SK-N-SH treated with all-trans-retinoic acid at 6 μM for 48 hours (cell line): ENCODE data around the gene PCDHGA3.

Experiments used
- ATAC-seq: fragments of 200-7000 bp; cut with Tn5 transposase; 3 replicates; pipeline ENCODE4 v1.9.1; 2020; ENCODE audit warnings: mild to moderate bottlenecking, moderate library complexity
- ARNTL ChIP-seq: fragments of 450-650 bp; formaldehyde crosslinking; IDR thresholded peaks from 2 replicates; pipeline ENCODE4 v1.5.0; 2020; ENCODE audit warnings: low read depth, mild to moderate bottlenecking, moderate library complexity, borderline replicate concordance
- BACH2 ChIP-seq: fragments of 250-450 bp; sonication (Bioruptor Pico); IDR thresholded peaks from 2 replicates; pipeline ENCODE4 v1.9.0; 2021; ENCODE audit warnings: mild to moderate bottlenecking, borderline replicate concordance
- CREB5 ChIP-seq: fragments of 250-450 bp; sonication (Bioruptor Pico); IDR thresholded peaks from 2 replicates; pipeline ENCODE4 v1.5.1; 2020; ENCODE audit warnings: low read depth, mild to moderate bottlenecking, moderate library complexity
- CSDC2 ChIP-seq: fragments of 250-450 bp; sonication (Bioruptor Pico); IDR thresholded peaks from 2 replicates; pipeline ENCODE4 v1.5.0; 2020; ENCODE audit warnings: mild to moderate bottlenecking, moderate library complexity
- ESRRG ChIP-seq: fragments of 250-450 bp; sonication (Bioruptor Pico); IDR thresholded peaks from 2 replicates; pipeline ENCODE4 v1.6.1; 2021; ENCODE audit warnings: mild to moderate bottlenecking
- GLIS3 ChIP-seq: fragments of 250-450 bp; sonication (Bioruptor Pico); IDR thresholded peaks from 2 replicates; pipeline ENCODE4 v1.5.0; 2020; ENCODE audit warnings: mild to moderate bottlenecking, moderate library complexity
- ISL1 ChIP-seq: fragments of 250-450 bp; sonication (Bioruptor Pico); IDR thresholded peaks from 2 replicates; pipeline ENCODE4 v2.1.2; 2022; ENCODE audit warnings: mild to moderate bottlenecking, moderate library complexity
- OSR1 ChIP-seq: fragments of 250-450 bp; sonication (Bioruptor Pico); IDR thresholded peaks from 2 replicates; pipeline ENCODE4 v1.8.0; 2022; ENCODE audit warnings: moderate library complexity, mild to moderate bottlenecking, inconsistent platforms
- POU6F1 ChIP-seq: fragments of 250-450 bp; sonication (Bioruptor Pico); IDR thresholded peaks from 2 replicates; pipeline ENCODE4 v1.8.0; 2021; ENCODE audit warnings: low read depth, mild to moderate bottlenecking, moderate library complexity, borderline replicate concordance
- PPARA ChIP-seq: fragments of 250-450 bp; sonication (Bioruptor Pico); IDR thresholded peaks from 2 replicates; pipeline ENCODE4 v1.5.0; 2020; ENCODE audit warnings: mild to moderate bottlenecking, borderline replicate concordance
- RARB ChIP-seq: fragments of 250-450 bp; sonication (Bioruptor Pico); IDR thresholded peaks from 2 replicates; pipeline ENCODE4 v1.8.0; 2021; ENCODE audit warnings: mild to moderate bottlenecking, moderate library complexity
- TCF4 ChIP-seq: fragments of 250-450 bp; sonication (Bioruptor Pico); IDR thresholded peaks from 2 replicates; pipeline ENCODE4 v1.8.0; 2021; ENCODE audit warnings: mild to moderate bottlenecking, moderate library complexity, borderline replicate concordance
- TOX ChIP-seq: fragments of 250-450 bp; sonication (Bioruptor Pico); IDR thresholded peaks from 2 replicates; pipeline ENCODE4 v1.8.0; 2021; ENCODE audit warnings: mild to moderate bottlenecking, moderate library complexity, borderline replicate concordance
- ZC3H10 ChIP-seq: fragments of 250-450 bp; sonication (Bioruptor Pico); IDR thresholded peaks from 2 replicates; pipeline ENCODE4 v1.5.1; 2021; ENCODE audit warnings: mild to moderate bottlenecking, moderate library complexity
- ZFP3 ChIP-seq: fragments of 250-450 bp; sonication (Bioruptor Pico); IDR thresholded peaks from 2 replicates; pipeline ENCODE4 v1.5.0; 2020; ENCODE audit warnings: mild to moderate bottlenecking, moderate library complexity
- ZFP30 ChIP-seq: fragments of 450-650 bp; formaldehyde crosslinking; IDR thresholded peaks from 2 replicates; pipeline ENCODE4 v1.5.0; 2022; ENCODE audit warnings: mild to moderate bottlenecking, moderate library complexity
- ZNF565 ChIP-seq: fragments of 450-650 bp; formaldehyde crosslinking; conservative IDR thresholded peaks from 2 replicates; pipeline ENCODE4 v1.5.0; 2020; ENCODE audit warnings: low read depth, mild to moderate bottlenecking, moderate library complexity
- ZNF70 ChIP-seq: fragments of 450-650 bp; formaldehyde crosslinking; IDR thresholded peaks from 2 replicates; pipeline ENCODE4 v1.5.0; 2020; ENCODE audit warnings: mild to moderate bottlenecking, moderate library complexity
- ZNF8 ChIP-seq: fragments of 450-650 bp; formaldehyde crosslinking; IDR thresholded peaks from 2 replicates; pipeline ENCODE4 v1.5.0; 2020; ENCODE audit warnings: mild to moderate bottlenecking, moderate library complexity
- TF ChIP-seq, protein P1 (sequence below): fragments of 250-450 bp; sonication (Bioruptor Pico); IDR thresholded peaks from 2 replicates; pipeline ENCODE4 v1.5.1; 2021; ENCODE audit warnings: mild to moderate bottlenecking, moderate library complexity
- TF ChIP-seq, protein P2 (sequence below): fragments of 250-450 bp; sonication (Bioruptor Pico); IDR thresholded peaks from 2 replicates; pipeline ENCODE4 v1.8.0; 2020; ENCODE audit warnings: mild to moderate bottlenecking, moderate library complexity, borderline replicate concordance

PCDHGA3 gene

DNA sequence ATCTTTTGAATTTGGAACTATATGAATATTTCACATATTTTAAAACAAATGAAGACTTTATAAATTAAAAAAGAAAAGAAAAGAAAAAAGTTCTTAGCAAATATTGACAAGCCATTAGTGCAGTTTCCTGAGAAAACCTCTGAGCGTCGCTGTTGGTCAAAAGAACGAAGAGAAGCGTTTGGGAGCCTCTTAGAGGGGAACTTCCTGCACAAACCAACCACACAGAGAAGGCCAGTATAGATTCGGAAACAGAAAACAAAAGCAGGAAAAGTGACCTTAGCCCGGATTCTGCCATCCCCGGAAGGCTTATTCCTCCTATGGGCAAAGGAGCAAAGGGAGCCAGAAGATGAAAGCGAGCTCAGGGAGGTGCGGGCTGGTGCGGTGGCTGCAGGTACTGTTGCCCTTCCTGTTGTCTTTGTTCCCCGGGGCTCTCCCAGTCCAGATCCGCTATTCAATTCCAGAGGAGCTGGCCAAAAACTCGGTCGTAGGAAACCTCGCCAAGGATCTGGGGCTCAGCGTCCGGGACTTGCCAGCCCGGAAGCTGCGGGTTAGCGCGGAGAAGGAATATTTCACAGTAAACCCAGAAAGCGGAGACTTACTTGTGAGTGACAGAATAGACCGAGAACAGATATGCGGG is 16.3 kb downstream of the PCDHGA3 start, which contains the start of gene PCDHGB2:
Gene PCDHGB2, plus strand, starts transcription at position 205 of the 637 bp plus-strand sequence. Its CDS starts 142 bp downstream, at position 347.
- TF ChIP-seq CSDC2 (CRISPR knock-in tag) (no peak), OSR1 (CRISPR knock-in tag) (no peak), TOX (CRISPR knock-in tag) (no peak), POU6F1 (CRISPR knock-in tag) (no peak), GLIS3 (CRISPR knock-in tag) (no peak), ESRRG (CRISPR knock-in tag) (no peak), PPARA (no peak), ZNF565 (CRISPR knock-in tag) (no peak), CREB5 (CRISPR knock-in tag) (no peak), BACH2 (CRISPR knock-in tag) (no peak), ZFP30 (CRISPR knock-in tag) (no peak), ZC3H10 (CRISPR knock-in tag) (no peak), ZNF70 (no peak), TCF4 (no peak), RARB (CRISPR knock-in tag) (no peak), ARNTL (CRISPR knock-in tag) (no peak), ISL1 (CRISPR knock-in tag) (no peak)
- TF ChIP-seq, protein P1, sequence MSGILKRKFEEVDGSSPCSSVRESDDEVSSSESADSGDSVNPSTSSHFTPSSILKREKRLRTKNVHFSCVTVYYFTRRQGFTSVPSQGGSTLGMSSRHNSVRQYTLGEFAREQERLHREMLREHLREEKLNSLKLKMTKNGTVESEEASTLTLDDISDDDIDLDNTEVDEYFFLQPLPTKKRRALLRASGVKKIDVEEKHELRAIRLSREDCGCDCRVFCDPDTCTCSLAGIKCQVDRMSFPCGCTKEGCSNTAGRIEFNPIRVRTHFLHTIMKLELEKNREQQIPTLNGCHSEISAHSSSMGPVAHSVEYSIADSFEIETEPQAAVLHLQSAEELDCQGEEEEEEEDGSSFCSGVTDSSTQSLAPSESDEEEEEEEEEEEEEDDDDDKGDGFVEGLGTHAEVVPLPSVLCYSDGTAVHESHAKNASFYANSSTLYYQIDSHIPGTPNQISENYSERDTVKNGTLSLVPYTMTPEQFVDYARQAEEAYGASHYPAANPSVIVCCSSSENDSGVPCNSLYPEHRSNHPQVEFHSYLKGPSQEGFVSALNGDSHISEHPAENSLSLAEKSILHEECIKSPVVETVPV (CRISPR knock-in tag): no peak
- TF ChIP-seq, protein P2, sequence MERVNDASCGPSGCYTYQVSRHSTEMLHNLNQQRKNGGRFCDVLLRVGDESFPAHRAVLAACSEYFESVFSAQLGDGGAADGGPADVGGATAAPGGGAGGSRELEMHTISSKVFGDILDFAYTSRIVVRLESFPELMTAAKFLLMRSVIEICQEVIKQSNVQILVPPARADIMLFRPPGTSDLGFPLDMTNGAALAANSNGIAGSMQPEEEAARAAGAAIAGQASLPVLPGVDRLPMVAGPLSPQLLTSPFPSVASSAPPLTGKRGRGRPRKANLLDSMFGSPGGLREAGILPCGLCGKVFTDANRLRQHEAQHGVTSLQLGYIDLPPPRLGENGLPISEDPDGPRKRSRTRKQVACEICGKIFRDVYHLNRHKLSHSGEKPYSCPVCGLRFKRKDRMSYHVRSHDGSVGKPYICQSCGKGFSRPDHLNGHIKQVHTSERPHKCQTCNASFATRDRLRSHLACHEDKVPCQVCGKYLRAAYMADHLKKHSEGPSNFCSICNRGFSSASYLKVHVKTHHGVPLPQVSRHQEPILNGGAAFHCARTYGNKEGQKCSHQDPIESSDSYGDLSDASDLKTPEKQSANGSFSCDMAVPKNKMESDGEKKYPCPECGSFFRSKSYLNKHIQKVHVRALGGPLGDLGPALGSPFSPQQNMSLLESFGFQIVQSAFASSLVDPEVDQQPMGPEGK (CRISPR knock-in tag): no peak
- TF ChIP-seq, all 23 proteins: peak for 0
- ATAC-seq: peak; percentile 58

DNA sequence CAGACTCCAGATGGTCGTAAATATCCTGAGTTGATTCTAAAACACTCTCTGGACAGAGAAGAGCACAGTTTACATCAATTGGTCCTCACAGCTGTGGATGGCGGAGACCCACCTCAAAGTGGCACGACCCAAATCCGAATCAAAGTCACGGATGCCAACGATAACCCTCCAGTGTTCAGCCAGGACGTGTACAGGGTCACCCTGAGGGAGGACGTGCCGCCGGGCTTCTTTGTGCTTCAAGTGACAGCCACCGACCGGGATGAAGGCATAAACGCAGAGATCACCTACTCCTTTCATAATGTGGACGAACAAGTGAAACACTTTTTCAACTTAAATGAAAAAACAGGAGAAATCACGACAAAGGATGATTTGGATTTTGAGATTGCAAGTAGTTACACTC is 17.1 kb downstream of the PCDHGA3 start:
- TF ChIP-seq ZFP30 (CRISPR knock-in tag) (no peak), ZNF8 (CRISPR knock-in tag) (no peak)
- no peak for ATAC-seq

DNA sequence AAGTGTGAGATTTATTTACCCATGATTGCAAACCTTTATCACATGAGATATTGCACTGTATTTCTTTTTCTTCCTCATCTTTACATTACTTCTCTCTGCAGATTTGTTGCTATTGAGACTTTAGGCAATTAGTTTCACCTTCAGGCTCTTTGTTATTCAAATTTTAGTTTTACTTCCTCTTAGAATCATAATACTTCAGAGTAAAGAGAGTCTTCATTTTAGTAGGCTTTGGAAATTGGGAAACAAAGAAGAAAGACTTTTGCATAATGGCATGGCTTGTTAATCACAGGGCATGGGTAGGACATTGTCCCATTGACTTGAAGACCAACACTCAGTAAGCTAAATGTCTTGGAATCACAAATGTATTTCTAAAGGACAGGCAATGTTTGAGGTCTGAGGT is 19.1 kb downstream of the PCDHGA3 start:
- no peak for ATAC-seq
- TF ChIP-seq RARB (CRISPR knock-in tag) (no peak), CREB5 (CRISPR knock-in tag) (no peak), ZFP30 (CRISPR knock-in tag) (no peak), ZFP3 (CRISPR knock-in tag) (no peak), ESRRG (CRISPR knock-in tag) (no peak), GLIS3 (CRISPR knock-in tag) (no peak), ARNTL (CRISPR knock-in tag) (no peak), ZNF8 (CRISPR knock-in tag) (no peak), ZC3H10 (CRISPR knock-in tag) (no peak), PPARA (no peak), POU6F1 (CRISPR knock-in tag) (no peak), ZNF565 (CRISPR knock-in tag) (no peak), TCF4 (no peak), TOX (CRISPR knock-in tag) (no peak), ISL1 (CRISPR knock-in tag) (no peak), OSR1 (CRISPR knock-in tag) (no peak), BACH2 (CRISPR knock-in tag) (no peak)
- TF ChIP-seq, protein P1 (CRISPR knock-in tag): no peak
- TF ChIP-seq, all 23 proteins: peak for 0
